ENCODE data around the gene RBFOX2.

DNA sequence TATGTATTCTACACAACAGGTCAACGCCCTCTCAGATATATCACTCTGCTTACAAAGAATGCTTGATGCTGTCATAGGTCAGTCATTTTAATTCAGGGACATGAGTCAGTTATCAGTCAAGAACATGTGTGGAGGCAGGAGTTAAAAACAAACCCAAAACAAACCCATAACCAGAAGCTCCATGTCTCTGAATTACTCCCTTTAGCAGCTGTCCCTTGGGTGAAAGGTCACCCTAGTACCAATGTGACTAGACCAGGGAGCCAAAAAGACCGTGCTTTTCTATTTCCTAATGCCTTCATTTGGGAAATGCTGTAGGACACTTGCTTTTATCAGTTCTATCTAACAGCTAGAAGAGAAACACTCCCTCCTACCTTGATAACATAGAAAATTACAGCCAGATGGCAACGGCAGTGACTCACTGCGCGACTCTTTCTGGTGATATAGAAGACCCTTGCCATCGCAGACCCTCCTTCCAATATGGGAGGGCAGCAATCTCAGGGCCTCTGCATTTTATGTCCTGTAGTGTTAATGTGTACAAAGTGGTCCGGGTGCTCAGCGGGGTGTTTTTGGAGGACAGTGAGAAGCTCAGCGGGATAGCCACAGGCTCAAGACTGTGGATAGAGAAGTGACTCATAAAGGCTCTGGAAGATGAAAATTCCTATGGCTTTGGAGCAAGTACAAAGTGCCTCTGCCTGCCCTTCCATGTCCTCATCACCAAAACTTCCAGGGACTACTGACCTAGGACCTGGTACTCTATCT, 286.1 kb downstream of the RBFOX2 start:
- TF ChIP-seq CTCF (IDR thresholded peaks at IDR 0.05; ENCODE audit: low read depth, low read length): no peak
- no peak for TF ChIP-seq EZH2phosphoT487 (IDR thresholded peaks at IDR 0.05; ENCODE audit: low read depth)

Measured in OCI-LY3 (cell line).